Measurements from ENCODE around the gene GOLGA6L26.
"Not testable (repeated sequence)": the region's sequence is repeated elsewhere in the genome, so short reads cannot be mapped to it uniquely, and the experiment has no call there.

- TF ChIP-seq POLR2A, POLR2AphosphoS5, CTCF (IDR thresholded peaks at IDR 0.05): not testable (repeated sequence)
These were observed 30.3 kb downstream of the GOLGA6L26 start for GRCh38 chr15:23303654-23304053.
